OCI-LY3 (cell line): ENCODE data around the gene C12orf42.
A peak's percentile ranks its signal among the peaks of the same experiment; 100 is the strongest.

Source experiments
- H2AFZ ChIP-seq: fragments of 200-600, 300-600 bp; shearing (Covaris generic); 2 replicates; pipeline ENCODE4 v1.6.0; 2014; ENCODE audit warnings: antibody characterized with exemption, low read depth, low read length
- H3K27ac ChIP-seq: fragments of 200-600, 300-600 bp; sonication (generic); 2 replicates; pipeline ENCODE4 v1.5.1; 2014; ENCODE audit warnings: mild to moderate bottlenecking, low read length, moderate library complexity, mixed read lengths
- H3K27me3 ChIP-seq: fragments of 200-600, 300-600 bp; sonication (generic); 2 replicates; pipeline ENCODE4 v1.6.1; 2014; ENCODE audit warnings: low read depth, low read length, mixed read lengths
- H3K36me3 ChIP-seq: fragments of 200-600, 300-600 bp; sonication (generic); replicated peaks from 2 replicates; pipeline ENCODE3; 2014; ENCODE audit warnings: low read depth, low read length, mixed read lengths
- H3K4me1 ChIP-seq: fragments of 300-600, 200-600 bp; sonication (generic); 2 replicates; pipeline ENCODE4 v1.6.1; 2014; ENCODE audit warnings: low read length, mixed read lengths
- H3K4me2 ChIP-seq: fragments of 200-600, 300-600 bp; sonication (generic); 2 replicates; pipeline ENCODE4 v1.6.1; 2014; ENCODE audit warnings: low read length, mixed read lengths
- H3K4me3 ChIP-seq: fragments of 300-600, 200-600 bp; sonication (generic); 2 replicates; pipeline ENCODE4 v1.5.1; 2014; ENCODE audit warnings: antibody characterized with exemption, mild to moderate bottlenecking, low read length, moderate library complexity
- H3K79me2 ChIP-seq: fragments of 300-600, 200-600 bp; shearing (Covaris generic); 2 replicates; pipeline ENCODE4 v1.6.1; 2014; ENCODE audit warnings: mild to moderate bottlenecking, low read length, mixed read lengths
- H3K9ac ChIP-seq: fragments of 300-600, 200-600 bp; shearing (Covaris generic); 2 replicates; pipeline ENCODE4 v1.6.0; 2014; ENCODE audit warnings: mild to moderate bottlenecking, low read length, moderate library complexity
- H3K9me3 ChIP-seq: fragments of 200-600, 300-600 bp; shearing (Covaris generic); 2 replicates; pipeline ENCODE4 v1.6.1; 2014; ENCODE audit warnings: low read length, mixed read lengths; ENCODE audit not compliant: insufficient read depth
- H4K20me1 ChIP-seq: fragments of 200-600, 300-600 bp; sonication (generic); 2 replicates; pipeline ENCODE4 v1.6.1; 2016; ENCODE audit warnings: low read length, mixed read lengths; ENCODE audit not compliant: insufficient read depth
- EZH2phosphoT487 ChIP-seq: fragments of 200-600 bp; shearing (Covaris generic); IDR thresholded peaks from 2 replicates; pipeline ENCODE4 v1.6.1; 2018; ENCODE audit warnings: antibody characterized with exemption, mixed run types, low read depth
- TF ChIP-seq, protein P1 (sequence below): fragments of 200-600, 300-600 bp; sonication (generic); IDR thresholded peaks from 2 replicates; pipeline ENCODE4 v1.5.1; 2014; ENCODE audit warnings: antibody characterized with exemption, low read length, low read depth

The C12orf42 gene

DNA sequence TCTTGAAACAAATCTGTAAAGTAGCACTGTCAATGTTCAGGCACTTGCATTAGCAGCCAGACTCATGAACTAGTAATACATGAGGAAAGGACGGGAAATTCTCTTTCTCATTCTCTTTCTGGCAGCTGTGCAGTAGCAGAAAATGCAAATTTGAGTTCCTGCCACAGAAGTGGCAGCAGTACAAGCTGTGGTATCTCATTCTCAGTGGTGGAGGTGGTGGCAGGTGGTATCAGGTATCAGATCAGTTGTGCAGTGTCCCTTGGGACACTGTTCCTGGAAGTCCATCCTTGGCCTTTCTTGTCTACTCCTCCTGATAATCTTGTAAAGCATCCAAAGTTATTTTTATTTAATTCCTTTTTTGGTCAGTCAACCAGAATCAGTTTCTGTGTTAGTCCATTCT, 103.0 kb downstream of the C12orf42 start:
- TF ChIP-seq EZH2phosphoT487 = no peak
- TF ChIP-seq, protein P1, sequence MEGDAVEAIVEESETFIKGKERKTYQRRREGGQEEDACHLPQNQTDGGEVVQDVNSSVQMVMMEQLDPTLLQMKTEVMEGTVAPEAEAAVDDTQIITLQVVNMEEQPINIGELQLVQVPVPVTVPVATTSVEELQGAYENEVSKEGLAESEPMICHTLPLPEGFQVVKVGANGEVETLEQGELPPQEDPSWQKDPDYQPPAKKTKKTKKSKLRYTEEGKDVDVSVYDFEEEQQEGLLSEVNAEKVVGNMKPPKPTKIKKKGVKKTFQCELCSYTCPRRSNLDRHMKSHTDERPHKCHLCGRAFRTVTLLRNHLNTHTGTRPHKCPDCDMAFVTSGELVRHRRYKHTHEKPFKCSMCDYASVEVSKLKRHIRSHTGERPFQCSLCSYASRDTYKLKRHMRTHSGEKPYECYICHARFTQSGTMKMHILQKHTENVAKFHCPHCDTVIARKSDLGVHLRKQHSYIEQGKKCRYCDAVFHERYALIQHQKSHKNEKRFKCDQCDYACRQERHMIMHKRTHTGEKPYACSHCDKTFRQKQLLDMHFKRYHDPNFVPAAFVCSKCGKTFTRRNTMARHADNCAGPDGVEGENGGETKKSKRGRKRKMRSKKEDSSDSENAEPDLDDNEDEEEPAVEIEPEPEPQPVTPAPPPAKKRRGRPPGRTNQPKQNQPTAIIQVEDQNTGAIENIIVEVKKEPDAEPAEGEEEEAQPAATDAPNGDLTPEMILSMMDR = no peak
- peak overlapping the region; percentile 57 for H3K4me2 ChIP-seq

DNA sequence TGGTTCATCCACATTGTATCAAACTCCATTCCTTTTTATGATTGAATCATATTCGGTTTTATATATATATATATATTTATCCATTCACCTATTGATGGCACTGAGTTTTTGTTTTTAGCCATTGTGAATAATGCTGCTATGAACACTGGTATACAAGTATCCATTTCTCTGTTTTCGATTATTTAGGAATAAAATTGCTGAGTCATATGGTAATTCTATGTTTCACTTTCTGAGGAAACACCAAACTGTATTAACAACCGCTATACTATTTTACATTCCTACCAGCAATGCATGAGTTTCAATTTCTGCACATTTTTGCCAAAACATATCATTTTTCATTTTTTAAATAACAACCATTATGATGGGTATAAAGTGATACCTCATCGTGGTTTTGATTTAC, 104.7 kb downstream of the C12orf42 start:
- H3K4me3 ChIP-seq = no peak overlapping the region
- peaks cover 9% of the 10 kb centered on the region; the same call in 1 of the 2 replicates for H3K9me3 ChIP-seq
- no peak for TF ChIP-seq EZH2phosphoT487
- TF ChIP-seq, protein P1 = no peak
- H3K4me2 ChIP-seq = peak overlapping the region; percentile 5; the same call in 1 of the 2 replicates
- peaks cover 31% of the 10 kb centered on the region for H3K4me1 ChIP-seq
- no peaks in the 10 kb centered on the region for H3K79me2 ChIP-seq
- no peak overlapping the region for H3K9ac ChIP-seq
- H3K27ac ChIP-seq = no peak overlapping the region
- H4K20me1 ChIP-seq = no peaks in the 10 kb centered on the region
- no peaks in the 10 kb centered on the region for H3K27me3 ChIP-seq
- no peak overlapping the region for H2AFZ ChIP-seq
- peaks cover 35% of the 10 kb centered on the region for H3K36me3 ChIP-seq

More for the DNA sequence above, 103.0 kb downstream of the C12orf42 start:
- H2AFZ ChIP-seq = no peak overlapping the region
- peaks cover 14% of the 10 kb centered on the region; the same call in 1 of the 2 replicates for H3K9me3 ChIP-seq
- H3K9ac ChIP-seq = peak overlapping the region; percentile 18; the same call in 1 of the 2 replicates
- no peaks in the 10 kb centered on the region for H3K79me2 ChIP-seq
- H3K4me3 ChIP-seq = peak overlapping the region; percentile 23; the same call in 1 of the 2 replicates
- H4K20me1 ChIP-seq = no peaks in the 10 kb centered on the region
- peaks cover 31% of the 10 kb centered on the region for H3K4me1 ChIP-seq
- H3K36me3 ChIP-seq = peaks cover 51% of the 10 kb centered on the region
- H3K27ac ChIP-seq = peak overlapping the region; percentile 78
- no peaks in the 10 kb centered on the region for H3K27me3 ChIP-seq

DNA sequence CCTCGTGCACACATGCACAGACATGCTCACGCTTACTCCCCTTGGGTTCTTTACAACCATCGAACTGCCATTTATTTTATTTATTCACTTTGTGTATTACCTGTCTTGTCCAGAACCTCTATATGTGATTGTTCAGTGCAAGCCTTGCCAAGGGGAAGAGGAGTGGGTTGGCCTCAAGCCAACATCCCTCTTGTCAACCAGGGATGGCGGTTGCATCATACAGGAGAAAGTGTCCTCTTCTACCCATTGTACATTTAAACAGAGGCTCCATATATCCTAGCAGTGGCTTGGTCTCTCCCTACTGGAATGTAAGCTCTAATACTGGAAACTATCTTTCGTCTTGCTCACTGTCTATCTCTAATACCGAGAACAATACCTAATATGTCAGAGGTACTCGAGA, 108.4 kb downstream of the C12orf42 start:
- Histone ChIP-seq H3K4me2 (no peak overlapping the region), H3K9ac (no peak overlapping the region), H3K36me3 (peaks cover 20% of the 10 kb centered on the region), H3K4me1 (peaks cover 23% of the 10 kb centered on the region), H3K79me2 (no peaks in the 10 kb centered on the region), H4K20me1 (no peaks in the 10 kb centered on the region), H3K4me3 (no peak overlapping the region), H3K9me3 (peaks cover 9% of the 10 kb centered on the region; the same call in 1 of the 2 replicates), H3K27me3 (no peaks in the 10 kb centered on the region), H3K27ac (no peak overlapping the region), H2AFZ (no peak overlapping the region)
- TF ChIP-seq EZH2phosphoT487 = no peak
- TF ChIP-seq, protein P1 = no peak

DNA sequence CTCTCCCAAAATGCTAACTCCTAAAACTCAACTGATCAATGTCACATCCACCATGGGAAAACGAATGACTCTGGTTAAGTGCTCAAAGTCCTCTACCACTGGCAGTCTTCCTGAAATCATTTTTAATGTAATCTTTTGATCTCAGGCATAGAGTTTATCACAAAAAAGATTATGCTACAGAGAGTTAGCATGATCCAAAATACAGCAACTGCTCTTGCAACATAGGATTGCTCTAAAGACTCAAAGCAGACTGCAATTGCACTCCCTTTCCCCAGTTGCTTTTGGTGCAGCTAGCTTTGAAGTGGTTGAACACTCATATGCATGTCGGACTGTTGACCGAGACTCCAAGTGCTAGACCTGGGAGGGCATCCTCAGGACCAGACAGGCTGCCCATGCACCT, 109.3 kb downstream of the C12orf42 start:
- Histone ChIP-seq H3K27me3 (no peaks in the 10 kb centered on the region), H3K9me3 (0 out of 2 replicates have a peak, but pooled peaks cover 3% of the 10 kb centered on the region), H3K4me3 (no peak overlapping the region), H3K79me2 (no peaks in the 10 kb centered on the region), H3K27ac (no peak overlapping the region), H3K4me2 (no peak overlapping the region), H3K36me3 (peaks cover 14% of the 10 kb centered on the region), H2AFZ (no peak overlapping the region), H3K9ac (no peak overlapping the region), H4K20me1 (no peaks in the 10 kb centered on the region), H3K4me1 (peaks cover 17% of the 10 kb centered on the region)
- TF ChIP-seq, protein P1 = no peak
- TF ChIP-seq EZH2phosphoT487 = no peak
